Left ventricle myocardium inferior (tissue), 1 donor: ENCODE measurements around the gene RRM1. TPM values are rescaled to one million over a fixed set of nuclear protein-coding genes. Genes with fewer than 3 reads are reported as not detected.

Experiments
- DNase-seq: peaks from one replicate; pipeline ENCODE4 v3.0.0-alpha.2; 2020
- H3K27ac ChIP-seq: fragments of 200-600 bp; replicated peaks from 2 replicates; pipeline ENCODE4 v1.8.0; 2021
- H3K27me3 ChIP-seq: fragments of 200-600 bp; 2 replicates; pipeline ENCODE4 v1.8.0; 2021; ENCODE audit warnings: low read depth
- H3K36me3 ChIP-seq: fragments of 200-600 bp; 2 replicates; pipeline ENCODE4 v1.8.0; 2021
- H3K4me1 ChIP-seq: fragments of 200-600 bp; 2 replicates; pipeline ENCODE4 v1.8.0; 2021
- H3K4me3 ChIP-seq: fragments of 200-600 bp; 2 replicates; pipeline ENCODE4 v1.8.0; 2021; ENCODE audit warnings: mild to moderate bottlenecking, moderate library complexity
- H3K9me3 ChIP-seq: fragments of 200-600 bp; replicated peaks from 2 replicates; pipeline ENCODE4 v1.8.0; 2021
- intact Hi-C: fragments of 100-400 bp; cut with micrococcal nuclease; formaldehyde crosslinking; loops from one replicate; pipeline ENCODE4 v1.11.0; 2022
- total RNA-seq: library from RNA; stranded (reverse); fragmentation: NEBNext Ultra II Directional; extraction: Animal tissue kit (Norgen Biotek cat#: 25700); gene quantifications from one replicate; pipeline ENCODE4 v1.2.1, GENCODE V29; 2021
- TF ChIP-seq, protein P1 (sequence below): fragments of 200-600 bp; IDR thresholded peaks from 2 replicates; pipeline ENCODE4 v1.8.0; 2021; ENCODE audit warnings: antibody characterized with exemption, mild to moderate bottlenecking, borderline replicate concordance
- donor health status: DM: no; HTN: yes; CAD: no; lungs with severe emphysema.

Gene RRM1
- total RNA-seq, 1 donor from 2014 or later, result 28.5 TPM

DNA sequence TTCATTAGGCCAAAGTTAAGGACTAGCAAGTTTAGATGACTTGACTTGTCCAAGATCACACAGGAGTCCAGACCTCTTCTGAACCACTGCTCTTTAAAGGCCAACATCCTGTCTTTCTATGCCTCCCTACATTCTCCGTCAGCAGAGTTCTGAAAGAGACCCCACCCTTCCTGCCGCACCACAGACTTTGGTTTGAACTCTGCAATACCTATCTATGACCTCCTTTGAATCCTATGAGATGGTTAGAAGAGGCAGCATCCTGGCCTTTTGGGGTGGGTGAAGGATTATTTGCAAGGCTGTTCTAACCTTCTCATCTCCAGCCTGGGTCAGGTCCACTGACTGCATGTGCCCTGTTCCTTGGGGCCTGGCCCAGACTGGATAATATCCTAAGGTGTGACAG is 4.3 kb upstream of the RRM1 start:
- Histone ChIP-seq H3K36me3 (peaks cover 21% of the 10 kb centered on the region), H3K4me3 (no peak overlapping the region), H3K9me3 (no peaks in the 10 kb centered on the region), H3K4me1 (peaks cover 18% of the 10 kb centered on the region), H3K27ac (no peak overlapping the region), H3K27me3 (no peaks in the 10 kb centered on the region)
- intact Hi-C loops, result no loop called here
- TF ChIP-seq, protein P1, sequence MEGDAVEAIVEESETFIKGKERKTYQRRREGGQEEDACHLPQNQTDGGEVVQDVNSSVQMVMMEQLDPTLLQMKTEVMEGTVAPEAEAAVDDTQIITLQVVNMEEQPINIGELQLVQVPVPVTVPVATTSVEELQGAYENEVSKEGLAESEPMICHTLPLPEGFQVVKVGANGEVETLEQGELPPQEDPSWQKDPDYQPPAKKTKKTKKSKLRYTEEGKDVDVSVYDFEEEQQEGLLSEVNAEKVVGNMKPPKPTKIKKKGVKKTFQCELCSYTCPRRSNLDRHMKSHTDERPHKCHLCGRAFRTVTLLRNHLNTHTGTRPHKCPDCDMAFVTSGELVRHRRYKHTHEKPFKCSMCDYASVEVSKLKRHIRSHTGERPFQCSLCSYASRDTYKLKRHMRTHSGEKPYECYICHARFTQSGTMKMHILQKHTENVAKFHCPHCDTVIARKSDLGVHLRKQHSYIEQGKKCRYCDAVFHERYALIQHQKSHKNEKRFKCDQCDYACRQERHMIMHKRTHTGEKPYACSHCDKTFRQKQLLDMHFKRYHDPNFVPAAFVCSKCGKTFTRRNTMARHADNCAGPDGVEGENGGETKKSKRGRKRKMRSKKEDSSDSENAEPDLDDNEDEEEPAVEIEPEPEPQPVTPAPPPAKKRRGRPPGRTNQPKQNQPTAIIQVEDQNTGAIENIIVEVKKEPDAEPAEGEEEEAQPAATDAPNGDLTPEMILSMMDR, result no peak
- DNase-seq, result no peak

DNA sequence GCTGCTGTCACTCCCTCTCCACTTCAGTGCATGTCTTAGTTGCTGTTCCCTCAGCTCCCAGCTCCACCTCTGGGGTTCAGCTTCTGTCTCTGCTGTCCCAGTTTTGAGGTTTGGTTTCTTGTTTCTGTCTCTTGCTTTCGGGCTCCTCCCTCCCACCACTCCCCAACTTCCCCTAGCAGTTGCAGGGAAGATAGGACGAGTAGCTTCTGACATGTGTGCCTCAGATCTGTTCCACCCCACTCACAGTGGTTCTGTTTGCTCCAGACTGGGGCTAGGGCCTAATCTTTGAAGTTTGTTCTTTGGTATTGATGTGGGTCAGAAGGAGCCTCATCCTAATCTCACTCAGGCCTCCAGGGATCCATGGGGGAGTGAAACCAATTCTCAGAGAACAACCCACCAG is 2.6 kb upstream of the RRM1 start:
- peaks cover 10% of the 10 kb centered on the region for H3K36me3 ChIP-seq
- no peaks in the 10 kb centered on the region for H3K9me3 ChIP-seq
- DNase-seq, result no peak
- intact Hi-C loops, result no loop called here
- TF ChIP-seq, protein P1, result no peak
- H3K4me1 ChIP-seq, result peaks cover 26% of the 10 kb centered on the region
- H3K27me3 ChIP-seq, result no peaks in the 10 kb centered on the region
- H3K4me3 ChIP-seq, result no peak overlapping the region
- H3K27ac ChIP-seq, result no peak overlapping the region

DNA sequence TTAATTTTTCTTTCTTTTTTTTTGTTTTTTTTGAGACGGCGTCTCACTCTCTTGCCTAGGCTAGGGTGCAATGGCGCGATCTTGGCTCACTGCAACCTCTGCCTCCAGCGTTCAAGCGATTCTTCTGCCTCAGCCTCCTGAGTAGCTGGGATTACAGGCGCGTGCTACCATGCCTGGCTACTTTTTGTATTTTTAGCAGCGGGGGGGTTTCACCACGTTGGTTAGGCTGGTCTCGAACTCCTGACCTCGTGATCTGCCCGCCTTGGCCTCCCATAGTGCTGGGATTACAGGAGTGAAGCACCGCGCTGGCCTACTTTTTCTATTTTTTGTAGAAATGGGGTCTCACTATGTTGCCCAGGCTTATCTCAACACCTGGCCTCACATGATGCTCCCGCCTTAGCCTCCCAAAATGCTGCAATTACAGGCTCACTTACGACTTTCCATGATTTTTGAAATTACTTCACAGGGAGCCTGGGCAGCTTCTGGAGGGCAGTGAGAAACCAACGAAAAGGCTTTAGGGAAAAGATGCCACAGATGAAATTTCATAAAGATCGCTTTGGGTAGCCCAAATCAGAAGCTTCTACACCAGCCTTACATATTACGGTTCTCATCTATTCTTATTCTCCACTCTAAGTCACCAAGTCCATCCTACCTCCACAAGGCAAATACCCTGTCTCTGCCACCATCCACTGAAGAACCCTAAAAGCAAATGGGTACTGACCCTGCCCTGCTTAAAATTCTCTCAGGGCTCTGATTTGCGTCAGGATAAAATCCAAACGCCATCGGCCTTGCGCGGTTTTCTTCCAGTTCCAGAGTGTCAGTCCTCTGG is 866 bp upstream of the RRM1 start:
- intact Hi-C loops, result no loop called here
- no peaks in the 10 kb centered on the region for H3K36me3 ChIP-seq
- H3K9me3 ChIP-seq, result no peaks in the 10 kb centered on the region
- H3K4me3 ChIP-seq, result peak overlapping the region; percentile 81
- TF ChIP-seq, protein P1, result no peak
- peak overlapping the region; percentile 96 for H3K27ac ChIP-seq
- H3K27me3 ChIP-seq, result no peaks in the 10 kb centered on the region
- no peak for DNase-seq
- peaks cover 26% of the 10 kb centered on the region for H3K4me1 ChIP-seq

DNA sequence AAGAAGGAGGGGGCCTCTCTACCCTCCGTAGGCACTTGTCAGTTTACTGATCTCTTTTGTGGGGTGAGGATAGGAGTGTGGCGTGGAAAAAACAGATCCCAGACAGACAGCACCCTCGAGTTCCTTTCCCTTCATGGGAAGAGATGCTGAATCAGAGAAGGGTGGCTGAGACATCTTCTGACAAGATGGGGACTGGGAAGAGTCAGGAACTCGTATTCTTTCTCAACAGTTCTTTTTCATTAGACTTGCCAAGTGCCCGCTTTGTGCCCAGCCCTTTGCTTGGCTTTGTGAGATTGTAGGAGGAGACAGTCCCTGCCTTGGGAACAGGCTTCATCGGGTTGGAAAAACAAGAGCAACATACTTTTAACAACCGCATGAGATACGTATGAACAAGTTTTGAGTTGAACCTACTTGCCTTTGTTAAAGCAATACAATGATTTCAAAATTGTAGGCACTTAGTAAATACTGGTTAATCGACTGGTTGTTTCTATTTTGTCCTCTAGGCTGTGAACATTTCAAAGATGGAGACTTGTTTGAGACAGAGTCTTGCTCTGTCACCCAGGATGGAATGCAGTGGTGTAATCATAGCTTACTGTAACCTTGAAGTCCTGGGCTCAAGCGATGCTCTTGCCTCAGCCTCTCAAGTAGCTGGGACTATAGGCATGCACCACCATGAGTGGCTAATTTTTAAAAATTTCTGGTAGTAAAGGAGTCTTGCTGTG is 1.1 kb downstream of the RRM1 start:
- Histone ChIP-seq H3K36me3 (no peaks in the 10 kb centered on the region), H3K27me3 (no peaks in the 10 kb centered on the region), H3K27ac (peak overlapping the region; percentile 96), H3K9me3 (no peaks in the 10 kb centered on the region), H3K4me3 (peak overlapping the region; percentile 81), H3K4me1 (peaks cover 26% of the 10 kb centered on the region)
- TF ChIP-seq, protein P1, result no peak
- intact Hi-C loops, result no loop called here
- no peak for DNase-seq

DNA sequence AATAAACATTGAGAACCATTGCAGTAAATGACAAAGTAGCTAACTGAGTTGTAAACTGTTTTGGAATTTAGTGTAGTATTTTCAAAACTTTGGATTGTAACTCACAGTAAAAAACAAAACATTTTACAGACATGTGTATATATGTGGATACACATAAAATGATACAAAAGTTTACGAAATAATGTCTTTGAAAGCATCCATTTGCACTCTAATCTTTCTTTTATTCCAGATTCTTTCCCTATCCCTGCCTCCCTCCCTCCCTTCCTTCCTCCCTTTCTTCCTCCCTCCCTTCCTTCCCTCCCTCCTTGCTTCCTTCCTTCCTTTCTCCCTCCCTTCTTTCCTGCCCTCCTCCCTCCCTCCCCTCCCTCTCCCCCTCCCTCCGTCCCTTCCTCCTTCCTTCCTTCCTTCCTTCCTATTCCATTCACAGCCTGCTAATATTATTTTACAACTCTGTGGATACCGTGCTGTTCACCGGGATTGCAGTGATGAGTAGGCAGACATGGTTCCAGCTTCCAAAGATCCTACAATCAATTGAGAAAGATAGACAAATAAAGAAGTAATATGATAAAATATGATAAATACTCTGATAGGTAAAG is 3.5 kb downstream of the RRM1 start:
- Histone ChIP-seq H3K9me3 (no peaks in the 10 kb centered on the region), H3K4me1 (peaks cover 26% of the 10 kb centered on the region), H3K36me3 (peaks cover 5% of the 10 kb centered on the region), H3K27ac (no peak overlapping the region), H3K27me3 (no peaks in the 10 kb centered on the region), H3K4me3 (no peak overlapping the region)
- TF ChIP-seq, protein P1, result no peak
- intact Hi-C loops, result no loop called here
- DNase-seq, result no peak
